ENCODE results near the gene TBATA. TPM values are rescaled to one million over a fixed set of nuclear protein-coding genes. Genes with fewer than 3 reads are reported as not detected.

TBATA gene
- polyA plus RNA-seq, 3 donors: 0.10 TPM; not detected in 2

- H3K27ac ChIP-seq (ENCODE audit: low read depth, low read length): no peak overlapping the region
- 83 to 87% (median 86%) methylated on average over 10 of the region's 10 CpGs for WGBS, 3 donors
Observed at GRCh38 chr10:70753026-70753663, 32.0 kb downstream of the TBATA start.

DNA sequence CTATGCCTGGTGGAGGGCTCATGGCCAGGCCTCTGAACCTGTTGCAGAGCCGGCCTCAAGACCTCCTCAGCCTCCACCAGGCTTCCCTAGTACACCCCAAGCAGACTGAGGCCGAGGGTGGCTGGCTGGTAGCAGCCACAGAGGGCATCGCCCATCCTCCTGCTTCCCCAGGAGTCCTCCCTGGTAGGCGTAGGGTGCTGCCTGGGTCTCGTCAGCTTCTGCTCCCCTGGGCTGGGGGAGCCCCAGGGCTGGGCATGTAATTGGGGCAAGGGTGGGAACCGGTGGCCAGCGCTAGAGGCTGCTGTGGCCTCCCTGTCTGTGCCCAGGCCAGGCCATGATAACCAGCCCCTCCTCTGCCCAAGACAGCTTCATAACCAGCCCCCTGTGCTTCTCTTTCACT, 32.6 kb downstream of the TBATA start:
- WGBS, 3 donors: 89 to 94% (median 89%) methylated on average over 7 of the region's 7 CpGs
- H3K27ac ChIP-seq (ENCODE audit: low read depth, low read length): no peak overlapping the region

- no peak overlapping the region for H3K27ac ChIP-seq (ENCODE audit: low read depth, low read length)
- 90 to 96% (median 92%) methylated on average over 14 of the region's 14 CpGs for WGBS, 3 donors
Observed at GRCh38 chr10:70751991-70752390, 33.2 kb downstream of the TBATA start.

- 91 to 96% (median 95%) methylated on average over 9 of the region's 9 CpGs for WGBS, 3 donors
- no peak overlapping the region for H3K27ac ChIP-seq (ENCODE audit: low read depth, low read length)
Observed at GRCh38 chr10:70751356-70751755, 33.8 kb downstream of the TBATA start.

- no peak overlapping the region for H3K27ac ChIP-seq (ENCODE audit: low read depth, low read length)
- 64 to 84% (median 74%) methylated on average over 3 of the region's 3 CpGs for WGBS, 3 donors
Observed at GRCh38 chr10:70750156-70750703, 34.9 kb downstream of the TBATA start.

GRCh38 chr10:70749756-70750155, 35.4 kb downstream of the TBATA start:
- H3K27ac ChIP-seq (ENCODE audit: low read depth, low read length): no peak overlapping the region
- 96 to 97% (median 96%) methylated on average over 10 of the region's 10 CpGs for WGBS, 3 donors

GRCh38 chr10:70748801-70749573, 36.2 kb downstream of the TBATA start:
- H3K27ac ChIP-seq (ENCODE audit: low read depth, low read length): no peak overlapping the region
- WGBS, 3 donors: 93 to 96% (median 95%) methylated on average over 10 of the region's 10 CpGs

DNA sequence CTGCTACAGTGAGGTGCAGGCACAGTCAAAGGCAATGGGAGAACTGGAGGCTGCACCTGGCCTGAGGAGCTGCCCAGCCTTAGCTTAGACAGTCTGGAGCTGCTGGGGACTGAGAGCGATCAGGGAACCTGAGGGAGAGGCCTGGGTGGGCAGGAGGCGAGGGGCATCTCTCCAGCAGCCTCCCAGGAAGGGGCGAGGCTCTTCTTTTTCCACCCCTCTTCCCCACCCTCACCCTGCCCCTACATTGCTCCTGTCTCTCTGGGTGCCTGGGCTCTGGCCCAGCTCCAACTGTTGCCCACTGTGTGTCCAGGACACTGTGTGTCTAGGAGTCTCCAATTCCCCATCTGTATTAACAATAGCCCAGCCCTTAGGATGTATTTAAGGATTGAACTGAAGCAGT, 36.9 kb downstream of the TBATA start:
- 81 to 97% (median 95%) methylated on average over 3 of the region's 3 CpGs for WGBS, 3 donors

GRCh38 chr10:70747192-70747965, 37.8 kb downstream of the TBATA start:
- WGBS, 3 donors: 74 to 80% (median 77%) methylated on average over 15 of the region's 15 CpGs
- no peak overlapping the region for H3K27ac ChIP-seq (ENCODE audit: low read depth, low read length)

More for the DNA sequence above, 36.9 kb downstream of the TBATA start:
- H3K27ac ChIP-seq (ENCODE audit: low read depth, low read length): no peak overlapping the region

DNA sequence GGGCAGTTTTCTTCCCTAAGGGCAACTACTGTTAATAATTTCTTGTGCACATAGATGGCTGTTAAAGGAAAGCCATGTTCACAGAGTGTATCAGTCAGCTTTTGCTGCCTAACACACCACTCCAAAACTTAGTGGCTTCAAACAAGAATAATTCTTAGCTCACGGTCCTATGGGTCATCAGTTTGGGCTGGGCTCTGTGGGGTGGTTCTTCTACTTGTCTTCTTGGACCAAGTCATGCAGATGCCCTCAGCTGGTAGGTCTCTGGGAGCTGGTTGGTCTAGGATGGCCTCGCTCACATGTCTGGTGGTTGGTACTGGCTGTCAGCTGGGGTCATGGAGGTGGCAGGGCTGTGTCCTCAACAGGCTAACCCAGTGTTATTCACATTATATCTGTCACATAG, 39.6 kb downstream of the TBATA start:
- 68 to 93% (median 71%) methylated on average over 2 of the region's 2 CpGs for WGBS, 3 donors
- no peak overlapping the region for H3K27ac ChIP-seq (ENCODE audit: low read depth, low read length)

DNA sequence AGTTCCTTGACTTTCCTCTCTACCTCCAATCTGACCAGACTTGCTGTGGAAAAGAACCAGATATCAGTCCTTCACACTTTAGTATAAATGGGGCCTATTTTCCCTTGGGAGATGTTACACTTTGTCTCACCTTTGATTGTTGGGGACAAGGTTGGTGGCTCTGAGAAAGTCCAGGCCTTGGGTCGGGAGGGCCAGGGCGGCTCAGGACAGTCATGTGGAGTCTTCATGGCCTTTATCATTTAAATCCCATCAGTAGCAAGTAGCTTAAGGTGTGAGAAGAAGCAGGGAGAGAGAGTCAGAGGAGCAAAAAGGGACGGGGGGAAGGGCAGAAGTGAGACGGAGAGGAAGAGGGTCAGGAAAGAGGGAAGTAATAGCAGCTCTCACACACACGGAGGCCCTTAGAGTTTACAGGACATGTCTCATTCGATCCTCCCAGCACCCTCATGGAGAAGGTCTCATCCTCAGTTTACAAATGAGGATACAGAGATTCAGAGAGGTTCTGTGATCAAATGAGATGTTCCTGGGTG, 40.5 kb downstream of the TBATA start:
- 54 to 71% (median 69%) methylated on average over 6 of the region's 6 CpGs for WGBS, 3 donors

DNA sequence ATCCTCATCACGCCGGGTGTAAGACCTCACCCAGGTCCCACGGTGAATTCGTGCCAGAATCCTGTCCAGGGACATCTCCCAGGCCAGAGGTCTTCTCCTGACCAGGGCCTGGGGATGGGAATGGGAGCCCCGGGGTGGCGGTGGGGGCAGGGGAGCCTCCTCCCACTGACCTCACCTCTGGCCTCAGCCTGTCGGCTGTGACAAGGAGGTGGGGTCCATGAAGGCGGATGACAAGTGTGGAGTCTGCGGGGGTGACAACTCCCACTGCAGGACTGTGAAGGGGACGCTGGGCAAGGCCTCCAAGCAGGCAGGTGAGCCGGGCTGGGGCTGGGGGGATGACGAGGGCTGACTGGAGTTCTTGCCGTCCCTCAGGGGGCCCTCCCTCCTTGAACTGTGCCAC, 41.3 kb downstream of the TBATA start:
- 83 to 91% (median 89%) methylated on average over 13 of the region's 13 CpGs for WGBS, 3 donors
- H3K27ac ChIP-seq (ENCODE audit: low read depth, low read length): no peak overlapping the region

More for the DNA sequence above, 40.5 kb downstream of the TBATA start:
- H3K27ac ChIP-seq (ENCODE audit: low read depth, low read length): no peak overlapping the region

- WGBS, 3 donors: 83 to 94% (median 89%) methylated on average over 17 of the region's 17 CpGs
- no peak overlapping the region for H3K27ac ChIP-seq (ENCODE audit: low read depth, low read length)
Observed at GRCh38 chr10:70743430-70743788, 41.8 kb downstream of the TBATA start.

DNA sequence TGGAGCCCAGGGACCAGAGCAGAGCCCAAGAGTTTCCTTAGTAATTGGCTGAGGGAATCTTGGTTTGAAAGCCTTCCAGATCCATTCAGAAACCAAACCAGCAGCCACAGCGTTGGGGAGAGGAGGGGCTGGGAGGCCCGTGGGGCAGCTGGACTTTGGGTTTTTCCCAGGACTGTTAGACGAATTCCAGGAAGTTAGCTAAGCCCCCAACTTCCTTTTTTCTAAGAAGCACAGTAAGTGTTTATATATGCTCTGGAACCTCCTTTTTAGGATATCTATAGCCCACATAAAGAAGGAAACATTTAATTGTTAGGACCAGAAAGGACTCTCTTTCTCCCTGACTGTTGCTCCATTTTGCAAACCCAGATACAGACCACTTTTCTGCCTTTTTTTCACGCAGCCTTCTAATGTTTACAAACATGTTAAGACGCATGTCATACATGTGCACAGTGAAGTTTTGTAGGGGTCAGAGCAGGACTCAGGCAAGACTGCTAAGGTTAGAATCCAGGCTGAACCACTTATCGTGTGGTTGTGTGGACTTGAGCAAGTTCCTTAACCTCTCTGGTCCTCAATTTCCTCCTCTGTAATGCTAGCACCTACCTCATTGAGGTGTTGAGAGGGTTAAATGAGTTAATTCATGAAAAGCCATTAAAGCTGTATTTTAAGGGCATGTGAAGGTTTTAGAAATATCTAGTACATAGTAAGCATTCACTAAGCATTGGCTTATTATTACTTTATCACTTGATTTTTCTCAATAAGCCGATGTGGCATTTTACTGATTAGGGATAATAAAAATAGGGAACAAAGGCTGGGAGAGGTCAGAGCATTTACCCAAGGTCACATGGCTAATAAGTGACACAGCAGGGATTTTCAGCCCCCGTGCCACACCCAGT, 42.4 kb downstream of the TBATA start:
- H3K27ac ChIP-seq (ENCODE audit: low read depth, low read length): no peak overlapping the region
- WGBS, 3 donors: 32 to 37% (median 34%) methylated on average over 8 of the region's 8 CpGs

GRCh38 chr10:70740406-70741288, 44.5 kb downstream of the TBATA start:
- WGBS, 3 donors: 81 to 86% (median 83%) methylated on average over 12 of the region's 12 CpGs
- no peak overlapping the region for H3K27ac ChIP-seq (ENCODE audit: low read depth, low read length)

GRCh38 chr10:70738761-70739121, 46.4 kb downstream of the TBATA start:
- WGBS, 3 donors: 79 to 82% (median 81%) methylated on average over 12 of the region's 12 CpGs
- no peak overlapping the region for H3K27ac ChIP-seq (ENCODE audit: low read depth, low read length)
